Measurements from ENCODE around the gene INPP5A.

The INPP5A gene

GRCh38 chr10:132600416-132600815, 62.8 kb downstream of the INPP5A start:
- FAIRE-seq = no peak

- FAIRE-seq = no peak
These were observed 64.0 kb downstream of the INPP5A start for GRCh38 chr10:132601567-132601966.

- FAIRE-seq = no peak
These were observed 65.0 kb downstream of the INPP5A start for GRCh38 chr10:132602614-132603013.

- no peak for FAIRE-seq
These were observed 66.4 kb downstream of the INPP5A start for GRCh38 chr10:132603851-132604533.

- FAIRE-seq = no peak
These were observed 67.1 kb downstream of the INPP5A start for GRCh38 chr10:132604686-132605085.

GRCh38 chr10:132605390-132605789, 67.8 kb downstream of the INPP5A start:
- no peak for FAIRE-seq

- FAIRE-seq = no peak
These were observed 68.5 kb downstream of the INPP5A start for GRCh38 chr10:132606031-132606491.

- peak; percentile 91 for FAIRE-seq
These were observed 69.1 kb downstream of the INPP5A start for GRCh38 chr10:132606536-132607316.

- no peak for FAIRE-seq
These were observed 69.9 kb downstream of the INPP5A start for GRCh38 chr10:132607491-132607890.

- no peak for FAIRE-seq
These were observed 70.4 kb downstream of the INPP5A start for GRCh38 chr10:132607961-132608495.

GRCh38 chr10:132608511-132609195, 71.1 kb downstream of the INPP5A start:
- FAIRE-seq = no peak

GRCh38 chr10:132609211-132609610, 71.6 kb downstream of the INPP5A start:
- no peak for FAIRE-seq

- FAIRE-seq = no peak
These were observed 72.6 kb downstream of the INPP5A start for GRCh38 chr10:132610071-132610701.

- no peak for FAIRE-seq
These were observed 73.7 kb downstream of the INPP5A start for GRCh38 chr10:132611026-132611910.

- no peak for FAIRE-seq
These were observed 74.4 kb downstream of the INPP5A start for GRCh38 chr10:132611986-132612385.

- FAIRE-seq = no peak
These were observed 75.3 kb downstream of the INPP5A start for GRCh38 chr10:132612571-132613504.

GRCh38 chr10:132613566-132614348, 76.2 kb downstream of the INPP5A start:
- no peak for FAIRE-seq

GRCh38 chr10:132614431-132615340, 77.1 kb downstream of the INPP5A start:
- no peak for FAIRE-seq
